IPS-NIHi7 (cell line): ENCODE results near the gene AMIGO3.
"Not testable (repeated sequence)": the region's sequence is repeated elsewhere in the genome, so short reads cannot be mapped to it uniquely, and the experiment has no call there.

Experiments
- DNase-seq: peaks from one replicate; pipeline ENCODE4 v3.0.0; 2012; ENCODE audit warnings: mixed read lengths; ENCODE audit errors: extremely low spot score

AMIGO3 gene, protein sequence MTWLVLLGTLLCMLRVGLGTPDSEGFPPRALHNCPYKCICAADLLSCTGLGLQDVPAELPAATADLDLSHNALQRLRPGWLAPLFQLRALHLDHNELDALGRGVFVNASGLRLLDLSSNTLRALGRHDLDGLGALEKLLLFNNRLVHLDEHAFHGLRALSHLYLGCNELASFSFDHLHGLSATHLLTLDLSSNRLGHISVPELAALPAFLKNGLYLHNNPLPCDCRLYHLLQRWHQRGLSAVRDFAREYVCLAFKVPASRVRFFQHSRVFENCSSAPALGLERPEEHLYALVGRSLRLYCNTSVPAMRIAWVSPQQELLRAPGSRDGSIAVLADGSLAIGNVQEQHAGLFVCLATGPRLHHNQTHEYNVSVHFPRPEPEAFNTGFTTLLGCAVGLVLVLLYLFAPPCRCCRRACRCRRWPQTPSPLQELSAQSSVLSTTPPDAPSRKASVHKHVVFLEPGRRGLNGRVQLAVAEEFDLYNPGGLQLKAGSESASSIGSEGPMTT

DNA sequence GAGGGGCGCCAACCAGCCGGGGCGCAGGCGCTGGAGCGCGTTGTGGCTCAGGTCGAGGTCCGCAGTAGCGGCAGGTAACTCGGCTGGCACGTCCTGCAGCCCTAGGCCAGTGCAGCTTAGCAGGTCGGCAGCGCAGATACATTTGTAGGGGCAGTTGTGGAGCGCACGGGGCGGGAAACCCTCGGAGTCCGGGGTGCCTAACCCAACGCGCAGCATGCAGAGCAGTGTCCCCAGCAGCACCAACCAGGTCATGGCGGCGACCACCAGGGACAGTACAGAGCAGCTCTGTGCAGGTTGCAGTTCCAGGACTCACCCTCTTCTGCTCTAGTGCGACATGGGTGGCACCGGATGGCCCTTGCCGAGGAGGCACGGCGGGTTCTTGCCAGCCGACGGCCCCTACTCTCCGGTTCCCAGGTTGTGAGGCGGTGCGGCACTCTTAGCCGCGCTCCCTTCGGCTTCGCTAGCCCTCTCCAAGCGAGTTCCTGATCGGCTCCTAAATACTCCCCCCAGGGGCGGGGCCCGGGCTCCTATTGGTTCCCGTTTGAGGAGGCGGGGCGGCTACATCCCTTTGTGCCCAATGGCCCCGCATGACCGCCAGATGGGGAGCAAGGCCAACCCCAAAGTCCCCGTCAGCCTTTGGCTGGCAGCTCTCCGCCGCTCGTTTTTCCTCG is at the start of gene AMIGO3:
Gene AMIGO3 (minus strand): TSS at position 471 of the 671 bp plus-strand sequence. CDS start 219 bp downstream, at position 252.
- peak; percentile 98 for DNase-seq

- DNase-seq: no peak
Observed at GRCh38 chr3:49763981-49764380, 44.5 kb upstream of the AMIGO3 start.

DNA sequence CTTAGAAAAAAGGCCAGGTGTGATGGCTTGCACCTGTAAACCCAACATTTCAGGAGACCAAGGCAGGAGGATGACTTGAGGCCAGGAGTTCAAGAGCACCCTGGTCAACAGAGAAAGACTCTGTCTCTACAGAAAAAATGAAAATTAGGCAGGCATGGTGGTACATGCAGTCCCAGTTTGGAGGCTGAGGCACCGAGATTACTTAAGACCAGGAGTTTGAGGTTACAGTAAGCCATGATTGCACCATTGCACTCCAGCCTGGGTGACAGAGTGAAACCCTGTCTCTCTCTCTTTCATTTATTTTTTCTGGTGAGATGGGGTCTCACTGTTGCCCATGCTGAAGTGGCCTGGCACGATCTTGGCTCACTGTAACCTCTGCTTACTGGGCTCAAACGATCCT is 42.2 kb upstream of the AMIGO3 start:
- DNase-seq: no peak

DNA sequence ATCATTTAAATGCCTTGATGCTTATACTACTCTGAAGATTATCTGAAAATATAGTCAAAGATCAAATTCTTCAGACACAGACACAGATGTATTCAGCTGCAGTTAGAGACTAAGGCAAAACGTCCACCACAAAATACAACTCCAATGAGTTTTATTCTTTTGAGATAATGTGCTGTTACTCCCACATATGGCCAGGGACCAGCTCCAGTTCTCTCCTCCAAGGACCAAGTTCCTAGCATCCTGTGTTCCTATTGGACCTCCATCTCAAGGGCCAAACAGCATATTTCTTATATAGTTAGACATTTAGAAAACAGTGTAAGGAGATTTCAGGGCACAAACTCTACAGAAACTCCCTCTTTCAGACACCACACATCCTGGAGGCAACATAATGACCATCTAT is 39.7 kb upstream of the AMIGO3 start:
- DNase-seq: no peak

- no peak for DNase-seq
Observed at GRCh38 chr3:49757197-49757596, 37.7 kb upstream of the AMIGO3 start.

DNA sequence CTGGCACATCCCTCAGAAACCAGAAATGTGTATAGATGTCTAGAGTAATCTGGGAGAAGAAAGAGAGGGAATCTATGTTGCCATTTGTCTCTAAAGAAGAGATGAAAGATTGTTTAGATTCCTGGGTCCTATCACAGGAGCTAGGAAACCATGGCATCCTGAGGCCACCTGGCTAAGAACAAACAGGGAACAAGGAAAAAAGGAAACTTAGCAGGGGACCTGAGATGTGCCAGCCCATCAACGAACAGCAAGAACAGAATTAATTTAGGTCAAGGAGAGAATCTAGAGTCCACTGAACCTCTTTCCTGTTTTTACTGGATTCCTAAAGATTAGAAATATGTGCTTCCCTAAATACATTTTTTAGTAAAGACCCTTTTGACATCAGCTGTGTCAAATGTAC is 36.6 kb upstream of the AMIGO3 start:
- no peak for DNase-seq

GRCh38 chr3:49754536-49754935 is 35.1 kb upstream of the AMIGO3 start:
- no peak for DNase-seq

- DNase-seq: no peak
Observed at GRCh38 chr3:49751501-49751900, 32.0 kb upstream of the AMIGO3 start.

GRCh38 chr3:49750056-49750455 is 30.6 kb upstream of the AMIGO3 start:
- no peak for DNase-seq

GRCh38 chr3:49748874-49749273 is 29.4 kb upstream of the AMIGO3 start:
- not testable (repeated sequence) for DNase-seq

DNA sequence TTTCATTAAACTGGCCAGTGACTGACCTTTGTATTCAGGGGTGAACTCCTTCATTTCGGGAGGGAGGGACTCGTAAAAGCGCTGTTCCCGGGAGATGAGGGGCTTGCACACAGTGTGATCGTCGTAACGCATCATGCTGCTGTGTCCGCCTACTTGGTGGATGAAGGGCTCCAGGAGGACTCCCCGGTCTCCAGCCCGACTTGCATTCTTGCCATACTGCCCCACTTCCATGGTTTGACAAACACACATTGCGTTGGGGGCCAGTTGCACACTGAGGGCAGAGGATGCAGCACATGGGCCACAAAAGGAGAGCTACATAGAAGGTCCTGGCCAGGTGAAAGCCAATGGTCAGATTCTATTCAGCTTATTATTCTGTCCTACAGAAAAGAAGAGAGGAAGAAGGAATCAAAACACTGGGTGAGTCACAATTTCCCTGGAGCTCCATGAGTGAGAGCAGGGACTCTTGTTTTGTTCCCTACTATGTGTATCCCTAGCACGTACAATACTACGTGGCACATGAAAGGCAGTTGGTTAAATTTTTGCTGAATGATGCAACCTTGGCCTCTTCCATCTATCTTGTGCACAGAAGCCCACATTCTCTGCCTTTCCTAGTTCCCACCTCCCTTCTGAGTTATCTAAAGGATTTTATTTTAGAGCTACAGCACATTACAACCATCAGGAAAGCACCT is 28.5 kb upstream of the AMIGO3 start:
- no peak for DNase-seq

DNA sequence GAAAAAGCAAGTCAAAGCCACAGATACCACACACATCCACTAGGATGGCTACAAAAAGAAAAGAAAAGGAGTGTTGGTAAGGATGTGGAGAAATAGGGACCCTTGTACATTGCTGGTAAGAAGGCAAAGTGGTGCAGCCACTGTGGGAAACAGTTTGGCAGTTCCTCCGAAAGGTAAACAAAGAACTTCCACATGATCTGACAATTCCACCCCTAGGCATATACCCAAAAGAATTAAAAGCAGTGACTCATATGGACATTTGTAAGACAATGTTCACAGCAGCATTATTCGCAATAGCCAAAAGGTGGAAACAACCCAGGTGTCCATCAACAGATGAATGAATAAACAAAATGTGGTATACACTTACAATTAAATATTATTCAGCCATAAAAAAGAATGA is 26.5 kb upstream of the AMIGO3 start:
- DNase-seq: no peak

DNA sequence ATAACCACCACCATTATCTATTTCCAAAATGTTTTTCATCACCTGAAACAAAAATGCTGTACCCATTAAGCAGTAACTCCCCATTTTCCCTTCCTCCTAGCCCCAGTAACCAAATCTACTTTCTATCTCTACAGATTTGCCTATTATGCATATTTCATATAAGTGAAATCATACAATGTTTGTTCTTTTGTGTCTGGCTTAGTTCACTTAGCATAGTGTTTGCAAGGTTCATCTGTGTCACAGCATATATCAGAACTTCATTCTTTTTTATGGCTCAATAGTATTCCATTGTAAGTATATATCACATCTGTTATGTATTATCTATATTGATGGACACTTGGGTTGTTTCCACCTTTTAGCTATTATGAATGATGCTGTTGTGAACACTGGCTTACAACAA is 20.9 kb upstream of the AMIGO3 start:
- DNase-seq: no peak

DNA sequence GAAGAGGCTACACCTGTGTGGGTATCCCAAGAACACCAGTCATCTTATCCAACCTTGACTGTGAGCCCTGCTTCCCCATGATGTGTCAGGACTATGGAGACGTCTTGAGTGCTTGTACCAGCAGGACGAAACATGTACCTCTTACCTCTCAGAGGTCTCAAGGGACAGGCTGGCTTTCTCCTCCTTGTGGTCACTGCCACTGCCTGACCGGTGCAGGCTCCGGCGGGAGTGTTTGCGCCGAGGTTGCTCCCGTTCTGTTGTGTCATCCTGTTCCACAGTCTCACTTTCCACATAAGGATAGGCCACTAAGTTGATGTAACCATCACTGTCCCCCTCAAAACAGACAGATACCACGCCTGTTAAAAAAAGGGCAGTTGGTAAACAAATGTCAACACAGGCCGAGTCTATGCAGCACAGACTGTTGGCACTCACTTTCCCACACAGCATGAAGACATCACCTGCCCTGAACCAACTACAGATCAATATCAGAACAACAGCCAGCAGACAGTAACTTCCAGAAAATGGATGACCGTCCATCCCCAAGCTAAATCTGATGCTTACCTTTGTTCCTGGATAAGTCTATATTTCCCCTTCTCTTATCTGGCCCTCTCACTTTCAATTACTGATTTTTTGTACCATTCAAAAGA is 18.7 kb upstream of the AMIGO3 start:
- DNase-seq: no peak

- DNase-seq: no peak
Observed at GRCh38 chr3:49734752-49735151, 15.3 kb upstream of the AMIGO3 start.

DNA sequence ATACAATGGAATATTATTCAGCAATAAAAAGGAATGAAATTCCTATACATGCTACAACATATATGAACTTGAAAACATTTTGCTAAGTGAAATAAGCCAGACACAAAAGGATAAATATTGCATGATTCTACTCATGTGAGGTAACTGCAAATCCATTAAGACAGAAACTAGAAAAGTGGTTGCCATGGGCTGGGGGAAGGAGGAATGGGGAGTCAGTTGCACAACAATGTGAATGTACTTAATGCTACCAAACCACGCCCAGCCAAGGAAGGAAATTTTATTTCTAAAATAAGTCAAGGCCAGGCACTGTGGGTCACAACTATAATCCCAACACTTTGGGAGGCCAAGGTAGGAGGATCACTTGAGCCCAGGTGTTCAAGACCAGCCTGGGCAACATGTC is 14.1 kb upstream of the AMIGO3 start:
- no peak for DNase-seq

GRCh38 chr3:49732597-49732996 is 13.1 kb upstream of the AMIGO3 start:
- DNase-seq: no peak

DNA sequence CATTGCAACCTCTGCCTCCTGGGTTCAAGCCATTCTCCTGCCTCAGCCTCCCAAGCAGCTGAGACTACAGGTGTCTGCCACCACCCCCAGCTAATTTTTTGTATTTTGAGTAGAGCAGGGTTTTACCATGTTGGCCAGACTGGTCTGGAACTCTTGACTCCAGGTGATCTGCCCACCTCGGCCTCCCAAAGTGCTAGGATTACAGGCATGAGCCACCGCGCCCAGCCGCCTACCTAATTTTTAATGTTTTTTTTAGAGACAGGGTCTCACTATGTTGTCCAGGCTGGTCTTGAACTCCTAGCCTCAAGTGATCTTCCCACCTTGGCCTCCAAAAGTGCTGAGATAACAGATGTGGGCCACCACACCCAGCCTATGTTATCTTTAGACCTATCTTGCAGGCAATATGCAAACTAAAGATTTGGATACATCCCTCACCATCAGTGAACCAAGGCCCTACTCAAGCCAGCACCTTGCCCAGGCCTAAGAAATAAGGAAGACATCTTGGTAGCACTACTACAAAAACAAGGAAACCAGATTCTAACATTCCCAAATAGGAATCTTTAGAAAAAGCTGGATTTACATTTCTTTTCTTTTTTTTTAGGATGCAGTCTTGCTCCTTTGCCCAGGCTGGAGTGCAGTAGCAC is 10.6 kb upstream of the AMIGO3 start:
- DNase-seq: no peak

- DNase-seq: no peak
Observed at GRCh38 chr3:49727924-49728361, 8.5 kb upstream of the AMIGO3 start.

- DNase-seq: no peak
Observed at GRCh38 chr3:49727154-49727923, 7.9 kb upstream of the AMIGO3 start.
